Progenitor cell of endocrine pancreas (in vitro differentiated cells): ENCODE measurements around the gene HK1. TPM values are rescaled to one million over a fixed set of nuclear protein-coding genes. Genes with fewer than 3 reads are reported as not detected.

Source experiments
- DNase-seq: peaks from one replicate; pipeline ENCODE4 v3.0.0; 2021; ENCODE audit warnings: low spot score; ENCODE audit not compliant: unreplicated experiment
- H3K27ac Mint-ChIP-seq: 2 replicates; pipeline ENCODE4 v1.8.0; 2021; ENCODE audit warnings: mild to moderate bottlenecking, moderate library complexity, mixed read lengths
- H3K27me3 Mint-ChIP-seq: 2 replicates; pipeline ENCODE4 v1.8.0; 2021; ENCODE audit warnings: mixed read lengths
- H3K36me3 Mint-ChIP-seq: 2 replicates; pipeline ENCODE4 v1.8.0; 2022; ENCODE audit warnings: mixed read lengths; ENCODE audit not compliant: insufficient read depth
- H3K4me1 Mint-ChIP-seq: 2 replicates; pipeline ENCODE4 v1.8.0; 2021; ENCODE audit warnings: low read depth, mixed read lengths
- H3K4me3 Mint-ChIP-seq: 2 replicates; pipeline ENCODE4 v1.8.0; 2021; ENCODE audit warnings: low read depth, mild to moderate bottlenecking, moderate library complexity, mixed read lengths
- H3K9me3 Mint-ChIP-seq: 2 replicates; pipeline ENCODE4 v1.8.0; 2021; ENCODE audit warnings: low read depth, mixed read lengths
- CTCF ChIP-seq: fragments of 200-600 bp; sonication (generic); IDR thresholded peaks from one replicate; pipeline ENCODE4 v1.5.0; 2021; ENCODE audit warnings: antibody characterized with exemption, mild to moderate bottlenecking; ENCODE audit not compliant: unreplicated experiment
- total RNA-seq: library from RNA; stranded (reverse); gene quantifications from 2 replicates; pipeline ENCODE4 v1.2.1, GENCODE V29; 2021

The HK1 gene
- total RNA-seq, 1 donor from 2014 or later, result 32.5 TPM

GRCh38 chr10:69392481-69393000 lies 114.2 kb downstream of the HK1 start:
- Mint-ChIP-seq H3K4me1 (no peaks in the 10 kb centered on the region), H3K27me3 (no peaks in the 10 kb centered on the region), H3K4me3 (no peak overlapping the region)

GRCh38 chr10:69394020-69394419 lies 115.7 kb downstream of the HK1 start:
- H3K4me1 Mint-ChIP-seq, result no peaks in the 10 kb centered on the region
- no peak for TF ChIP-seq CTCF
- no peak overlapping the region for H3K4me3 Mint-ChIP-seq
- DNase-seq, result no peak
- no peaks in the 10 kb centered on the region for H3K27me3 Mint-ChIP-seq
- peaks cover 1% of the 10 kb centered on the region for H3K36me3 Mint-ChIP-seq
- H3K27ac Mint-ChIP-seq, result no peak overlapping the region
- no peaks in the 10 kb centered on the region for H3K9me3 Mint-ChIP-seq

More at GRCh38 chr10:69392481-69393000, 114.2 kb downstream of the HK1 start:
- Mint-ChIP-seq H3K9me3 (no peaks in the 10 kb centered on the region), H3K27ac (peak overlapping the region; percentile 90), H3K36me3 (peaks cover 12% of the 10 kb centered on the region)
- DNase-seq, result peak; percentile 66
- peak; percentile 93 for TF ChIP-seq CTCF

- H3K27me3 Mint-ChIP-seq, result no peaks in the 10 kb centered on the region
- no peak overlapping the region for H3K27ac Mint-ChIP-seq
- TF ChIP-seq CTCF, result no peak
- peaks cover 9% of the 10 kb centered on the region for H3K36me3 Mint-ChIP-seq
- DNase-seq, result no peak
- no peaks in the 10 kb centered on the region for H3K9me3 Mint-ChIP-seq
- H3K4me3 Mint-ChIP-seq, result no peak overlapping the region
- H3K4me1 Mint-ChIP-seq, result no peaks in the 10 kb centered on the region
Measured at GRCh38 chr10:69397972-69398371, 119.7 kb downstream of the HK1 start.

GRCh38 chr10:69398466-69398865 lies 120.2 kb downstream of the HK1 start:
- Mint-ChIP-seq H3K9me3 (no peaks in the 10 kb centered on the region), H3K4me1 (no peaks in the 10 kb centered on the region), H3K27ac (no peak overlapping the region), H3K4me3 (no peak overlapping the region), H3K27me3 (no peaks in the 10 kb centered on the region), H3K36me3 (peaks cover 9% of the 10 kb centered on the region)
- DNase-seq, result no peak
- TF ChIP-seq CTCF, result no peak

GRCh38 chr10:69400936-69401335 lies 122.6 kb downstream of the HK1 start:
- Mint-ChIP-seq H3K36me3 (peaks cover 7% of the 10 kb centered on the region), H3K27ac (no peak overlapping the region), H3K9me3 (no peaks in the 10 kb centered on the region), H3K27me3 (no peaks in the 10 kb centered on the region), H3K4me1 (no peaks in the 10 kb centered on the region), H3K4me3 (no peak overlapping the region)
- DNase-seq, result no peak
- no peak for TF ChIP-seq CTCF
